CD4-positive, alpha-beta T cell treated with Interleukin-15 for 1 hour (primary cell): ENCODE data around the gene RPL11.
"Not testable (repeated sequence)": the region's sequence is repeated elsewhere in the genome, so short reads cannot be mapped to it uniquely, and the experiment has no call there.

Experiments
- DNase-seq: peaks from one replicate; pipeline ENCODE4 v3.0.0-alpha.2; 2020

RPL11 gene

GRCh38 chr1:23691499-23692307 is at the start of gene RPL11:
Gene RPL11, plus strand, starts transcription at chr1:23691806. Its CDS starts 18 bp downstream, at chr1:23691824.
- peak; percentile 89 for DNase-seq

GRCh38 chr1:23643736-23644554 is 47.7 kb upstream of the RPL11 start:
- no peak for DNase-seq

DNA sequence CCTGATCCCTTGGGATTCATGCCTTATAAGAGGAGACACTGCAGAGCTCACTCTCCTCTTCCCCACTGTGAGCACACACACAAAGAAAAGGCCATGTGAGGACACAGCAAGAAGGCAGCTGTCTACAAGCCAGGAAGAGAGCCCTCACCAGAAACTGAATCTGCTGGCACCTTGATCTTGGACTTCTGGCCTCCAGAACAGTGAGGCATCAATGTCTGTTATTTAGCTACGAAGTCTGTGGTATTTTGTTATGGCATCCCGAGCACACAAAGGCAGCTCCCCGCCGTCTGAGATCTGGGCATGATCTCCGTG is 47.1 kb upstream of the RPL11 start:
- no peak for DNase-seq

GRCh38 chr1:23645338-23645737 is 46.3 kb upstream of the RPL11 start:
- DNase-seq = no peak

GRCh38 chr1:23646091-23646490 is 45.5 kb upstream of the RPL11 start:
- DNase-seq = no peak

DNA sequence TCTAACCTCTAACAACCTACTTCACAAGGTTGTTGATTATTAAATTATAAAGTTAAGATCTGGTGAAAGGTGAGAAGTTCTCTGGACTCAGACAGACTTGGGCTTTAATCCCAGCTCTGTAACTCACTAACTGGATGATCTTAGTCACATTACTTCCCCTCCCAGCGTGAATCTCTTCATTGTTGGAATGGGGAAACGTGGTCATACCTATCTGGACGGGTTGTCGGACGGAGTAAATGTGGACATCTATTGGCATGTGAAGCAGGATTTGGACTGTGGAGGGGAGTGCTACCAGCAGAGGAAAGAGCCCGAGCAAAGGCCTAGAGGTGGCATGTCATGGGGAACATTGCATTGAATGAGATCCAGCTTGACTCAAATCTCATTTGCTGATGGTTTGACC is 45.1 kb upstream of the RPL11 start:
- DNase-seq = no peak

GRCh38 chr1:23648576-23648975 is 43.0 kb upstream of the RPL11 start:
- DNase-seq = no peak

DNA sequence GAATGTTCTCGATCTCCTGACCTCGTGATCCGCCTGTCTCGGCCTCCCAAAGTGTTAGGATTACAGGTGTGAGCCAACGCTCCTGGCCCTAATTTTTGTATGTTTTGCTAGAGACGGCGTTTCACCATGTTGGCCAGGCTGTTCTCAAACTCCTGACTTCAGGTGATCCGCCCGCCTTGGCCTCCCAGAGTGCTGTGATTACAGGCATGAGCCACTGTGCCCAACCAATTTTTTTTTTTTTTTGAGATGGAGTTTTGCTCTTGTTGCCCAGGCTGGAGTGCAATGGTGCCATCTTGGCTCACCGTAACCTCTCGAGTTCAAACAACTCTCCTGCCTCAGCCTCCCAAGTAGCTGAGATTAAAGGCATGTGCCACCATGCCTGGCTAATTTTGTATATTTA is 42.4 kb upstream of the RPL11 start:
- DNase-seq = not testable (repeated sequence)

DNA sequence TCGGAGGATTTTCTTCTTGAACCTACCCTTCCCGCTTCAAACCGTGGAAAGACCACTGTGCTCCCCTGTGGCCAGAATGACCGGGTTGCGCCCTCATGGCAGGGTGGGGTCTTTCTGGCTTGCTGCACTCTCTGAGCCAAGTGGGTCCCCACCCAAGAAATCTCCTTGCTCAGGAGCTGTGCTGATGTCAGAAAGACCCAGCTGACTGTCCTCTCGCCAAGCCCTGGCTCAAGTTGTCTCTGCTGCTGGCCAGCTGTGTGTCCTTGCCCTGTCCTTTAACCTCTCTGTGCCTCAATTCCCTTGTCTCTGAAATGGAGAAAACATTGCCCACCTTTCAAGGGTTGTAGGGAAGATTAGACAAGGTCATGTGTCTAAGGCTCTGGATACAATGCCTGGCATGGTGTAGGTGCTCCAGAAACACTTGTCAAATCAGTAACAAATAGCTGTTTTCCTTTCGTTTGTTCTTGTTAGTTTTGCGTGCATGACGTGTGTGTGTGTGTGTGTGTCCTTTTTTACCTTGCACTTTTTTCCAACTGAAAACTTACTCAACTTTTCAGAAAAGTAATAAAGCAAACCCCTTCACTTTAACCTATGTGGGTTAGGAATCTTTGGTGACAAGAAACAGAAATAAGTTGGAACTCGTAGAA is 41.1 kb upstream of the RPL11 start:
- no peak for DNase-seq

DNA sequence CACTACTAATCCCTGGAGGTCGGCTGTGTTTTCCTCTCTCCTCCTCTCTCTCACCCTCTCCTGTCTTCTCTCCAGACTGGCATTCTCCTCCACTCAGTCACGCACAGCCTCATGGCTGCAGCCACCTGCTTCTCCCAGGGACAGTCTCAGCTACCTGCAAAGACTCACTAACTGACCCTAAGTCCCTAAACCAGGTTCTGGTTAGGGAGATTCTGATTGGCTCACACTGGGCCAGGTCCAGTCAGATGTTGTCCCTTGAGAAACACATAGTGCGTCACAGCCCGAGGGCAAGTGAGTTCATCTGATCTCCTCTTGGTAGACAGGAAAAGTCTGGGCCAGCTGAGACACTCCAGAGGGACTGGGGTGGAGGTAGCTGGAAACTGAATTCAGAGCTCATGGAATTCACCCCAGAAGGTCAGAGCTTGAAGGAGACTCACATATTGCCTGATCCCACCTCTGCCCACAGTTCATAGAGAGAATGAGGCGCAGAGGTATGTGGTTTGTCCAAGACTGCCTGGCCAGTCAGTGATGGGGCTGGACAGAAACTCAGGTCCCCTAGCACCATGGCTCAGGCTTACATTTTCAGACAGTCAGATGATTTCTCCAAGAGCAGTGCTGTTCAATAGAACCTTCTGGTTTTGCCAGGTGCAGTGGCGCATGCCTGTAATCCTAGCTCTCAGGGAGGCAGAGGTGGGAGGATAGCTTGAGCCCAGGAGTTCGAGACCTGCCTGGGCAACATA is 40.4 kb upstream of the RPL11 start:
- DNase-seq = no peak

DNA sequence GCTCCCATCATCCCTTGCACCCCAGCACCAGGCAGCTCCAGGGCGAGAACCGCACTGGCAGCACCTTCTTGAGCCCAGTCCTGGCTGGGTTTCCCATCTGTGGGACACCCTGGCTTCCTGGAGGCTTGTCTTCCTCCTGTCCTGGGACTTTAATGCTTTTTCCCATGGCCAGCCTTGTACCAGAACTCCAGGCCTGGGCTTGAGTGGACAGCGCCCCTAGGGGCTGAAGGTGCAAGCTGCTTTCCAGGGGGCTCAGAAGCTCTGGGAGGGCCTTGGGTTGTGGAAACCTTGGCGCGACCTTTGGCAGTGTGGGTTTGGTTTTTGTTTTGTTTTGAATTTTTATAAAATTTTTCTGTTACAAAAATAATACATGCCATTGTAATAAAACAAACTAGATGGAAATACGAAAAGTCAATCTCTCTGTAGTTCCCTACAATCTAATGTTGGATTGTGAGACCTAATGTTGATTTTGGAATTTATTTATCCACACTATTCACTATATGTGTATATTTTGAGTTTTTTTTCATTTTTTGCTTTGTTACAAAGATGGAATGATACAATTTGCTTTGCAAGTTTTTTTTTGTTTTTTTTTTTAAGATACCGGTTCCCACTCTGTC is 33.8 kb upstream of the RPL11 start:
- no peak for DNase-seq

DNA sequence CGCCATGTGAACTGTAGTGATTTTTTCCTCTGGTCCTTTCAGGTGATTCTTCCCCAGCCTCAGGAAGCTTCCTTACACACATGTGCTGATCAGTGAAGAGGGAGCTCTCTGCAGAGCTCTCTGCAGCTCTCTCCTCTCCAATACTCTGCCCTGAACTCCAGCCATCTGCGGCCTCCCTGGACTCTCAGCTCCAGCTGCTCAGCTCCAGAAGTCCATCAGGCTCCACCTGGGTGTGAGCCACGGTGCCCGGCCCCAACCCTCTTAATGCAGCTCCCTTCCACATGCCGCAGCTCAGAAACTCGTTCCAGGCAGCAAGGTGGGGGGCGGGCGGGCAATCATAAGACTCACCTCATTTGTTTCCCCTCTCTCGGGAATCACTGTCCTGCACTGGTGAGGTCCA is 30.9 kb upstream of the RPL11 start:
- no peak for DNase-seq

- DNase-seq = no peak
These were observed 29.7 kb upstream of the RPL11 start for GRCh38 chr1:23661887-23662286.

- DNase-seq = no peak
These were observed 26.5 kb upstream of the RPL11 start for GRCh38 chr1:23664837-23665795.

DNA sequence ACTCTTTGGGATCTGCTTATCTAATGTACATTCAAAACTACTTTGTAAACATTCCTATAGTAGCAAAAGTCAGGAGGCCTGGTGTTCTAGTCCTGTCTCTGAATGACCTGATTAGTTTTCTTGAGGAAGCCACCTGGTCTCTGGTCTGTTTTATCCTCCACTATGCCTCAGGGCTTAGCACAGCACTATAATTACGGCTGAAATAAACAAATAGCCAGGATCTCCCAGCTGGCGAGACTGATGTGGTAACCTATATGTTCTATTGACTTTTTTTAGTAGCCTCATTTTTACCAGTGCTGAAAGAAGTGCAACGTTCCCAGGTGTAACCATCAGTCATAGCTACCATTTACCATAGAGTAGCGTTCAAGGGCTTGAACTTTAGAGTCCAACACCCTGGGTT is 24.2 kb upstream of the RPL11 start:
- no peak for DNase-seq

- no peak for DNase-seq
These were observed 20.9 kb upstream of the RPL11 start for GRCh38 chr1:23670709-23671108.

GRCh38 chr1:23673086-23673813 is 18.4 kb upstream of the RPL11 start:
- DNase-seq = no peak

DNA sequence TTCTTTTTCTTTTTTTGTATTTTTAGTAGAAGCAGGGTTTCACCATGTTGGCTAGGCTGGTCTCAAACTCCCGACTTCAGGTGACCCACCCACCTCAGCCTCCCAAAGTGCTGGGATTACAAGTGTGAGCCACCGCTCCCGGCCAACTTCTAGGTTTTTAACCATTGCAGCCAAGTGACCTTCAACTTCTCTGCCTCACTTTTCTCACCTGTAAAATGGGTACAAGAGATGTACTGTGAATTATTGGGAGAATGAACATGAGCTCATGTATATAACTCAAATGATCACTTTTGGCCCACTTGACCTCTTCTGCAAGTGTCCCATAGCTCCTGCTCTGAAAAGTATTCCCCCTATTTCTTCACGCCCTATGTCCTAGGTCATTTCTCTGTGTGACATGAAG is 11.8 kb upstream of the RPL11 start:
- DNase-seq = no peak

GRCh38 chr1:23682946-23683345 is 8.7 kb upstream of the RPL11 start:
- no peak for DNase-seq

DNA sequence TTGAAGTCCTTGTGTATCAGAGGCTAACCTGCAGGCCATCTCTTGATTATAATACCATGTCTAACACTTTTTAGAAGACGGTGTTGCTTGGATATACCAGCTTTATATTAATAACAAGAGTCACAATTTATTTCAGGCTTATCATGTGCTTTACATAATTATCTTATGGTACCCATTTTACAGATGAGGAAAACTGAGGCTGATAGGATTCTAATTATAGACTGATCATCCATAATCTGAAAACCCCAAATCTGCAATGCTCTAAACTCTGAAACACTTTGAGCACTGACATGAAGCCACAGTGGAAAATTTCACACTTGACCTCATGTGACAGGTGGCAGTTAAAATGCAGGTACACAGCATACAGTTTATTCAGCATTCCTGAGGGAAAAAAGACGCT is 7.2 kb upstream of the RPL11 start:
- no peak for DNase-seq

DNA sequence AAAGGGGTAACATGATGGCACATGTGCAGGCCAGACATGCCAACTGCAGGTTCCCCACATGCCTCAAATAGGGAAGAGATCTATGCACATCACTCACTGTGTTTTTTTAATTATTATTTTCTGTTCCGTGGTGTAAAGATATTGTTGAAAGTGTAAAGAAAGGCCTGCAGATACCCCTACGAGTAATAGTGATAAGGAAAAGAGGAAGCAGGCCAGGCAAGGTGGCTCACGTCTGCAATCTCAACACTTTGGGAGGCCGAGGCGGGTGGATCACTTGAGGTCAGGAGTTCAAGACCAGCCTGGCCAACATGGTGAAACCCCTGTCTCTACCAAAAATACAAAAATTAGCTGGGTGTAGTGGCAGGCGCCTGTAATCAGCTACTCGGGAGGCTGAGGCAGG is 6.4 kb upstream of the RPL11 start:
- not testable (repeated sequence) for DNase-seq
